HTERT RPE-1 (cell line): ENCODE results near the gene PBX3.

Experiments used
- in situ Hi-C: fragments of 300-500 bp; cut with MboI; formaldehyde crosslinking; loops from 4 replicates; pipeline ENCODE4 v1.14.3; 2020; ENCODE audit warnings: low sequenced_read_pairs

PBX3 gene

DNA sequence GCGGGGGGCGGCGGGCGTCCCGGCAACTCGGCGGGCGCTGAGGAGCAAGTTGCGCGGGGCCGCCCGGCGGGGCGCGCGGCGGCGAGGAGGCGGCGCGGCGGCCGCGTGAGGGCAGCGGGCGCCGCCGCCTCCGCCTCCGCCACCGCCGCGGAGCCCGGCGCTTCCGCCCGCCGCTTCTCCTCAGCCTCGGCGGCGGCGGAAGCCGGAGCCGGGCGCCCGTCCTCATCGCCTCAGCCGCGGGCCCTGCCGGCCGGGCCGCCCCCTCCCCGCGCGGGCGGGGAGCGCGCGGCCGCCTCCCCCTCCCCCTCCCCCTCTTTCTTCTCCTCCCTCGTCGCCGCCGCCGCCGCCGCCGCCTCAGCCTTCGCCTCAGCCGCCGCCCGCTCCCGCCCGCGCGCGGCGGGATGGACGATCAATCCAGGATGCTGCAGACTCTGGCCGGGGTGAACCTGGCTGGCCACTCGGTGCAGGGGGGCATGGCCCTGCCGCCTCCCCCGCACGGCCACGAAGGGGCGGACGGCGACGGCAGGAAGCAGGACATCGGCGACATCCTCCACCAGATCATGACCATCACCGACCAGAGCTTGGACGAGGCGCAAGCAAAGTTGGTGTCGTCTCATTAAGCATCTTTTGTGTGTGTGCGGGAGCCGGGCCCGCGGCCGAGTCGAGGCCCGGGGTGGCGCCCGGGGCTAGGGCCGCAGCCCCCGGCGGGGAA, at the start of gene PBX3:
Gene PBX3, plus strand, starts transcription at position 321 of the 712 bp plus-strand sequence.
- in situ Hi-C loops = no loop called here

DNA sequence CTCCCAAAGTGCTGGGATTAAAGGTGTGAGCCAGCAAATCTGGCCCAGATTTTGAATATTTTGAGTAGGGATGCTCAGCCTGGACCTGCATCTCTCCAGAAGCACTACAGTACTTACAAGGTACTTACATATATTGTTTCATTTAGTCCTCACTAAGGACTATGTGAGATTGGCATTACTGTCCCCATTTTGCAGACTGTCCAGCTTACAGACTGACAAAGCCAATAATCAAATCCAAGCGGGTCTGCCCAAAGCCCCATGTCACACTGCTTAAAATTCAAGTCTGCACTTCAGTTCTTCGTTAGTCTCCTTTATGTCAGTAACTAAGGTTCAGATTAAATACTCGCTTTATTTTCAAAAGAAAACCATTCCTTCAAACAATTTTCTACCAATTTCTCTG, 47.3 kb upstream of the PBX3 start:
- in situ Hi-C loops = no loop called here

DNA sequence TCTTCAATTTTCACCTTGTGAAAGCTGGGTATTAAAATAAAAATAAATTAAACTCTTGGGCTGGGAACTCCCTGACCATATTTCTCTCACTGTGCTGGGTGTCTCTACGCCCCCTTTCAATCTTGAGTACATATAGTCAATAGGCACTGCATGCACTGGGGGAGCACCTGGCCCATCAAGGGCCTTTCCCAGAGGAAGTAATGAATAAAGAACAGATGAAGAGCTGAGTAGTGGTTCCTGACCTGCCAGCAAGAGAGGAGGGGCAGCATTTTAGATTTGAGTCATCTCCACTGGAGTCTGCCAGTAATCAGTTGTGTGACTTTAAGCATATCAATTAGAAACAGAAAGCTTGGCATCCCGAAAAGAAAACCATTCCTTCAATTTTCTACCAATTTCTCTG, 46.4 kb upstream of the PBX3 start:
- in situ Hi-C loops = no loop called here

DNA sequence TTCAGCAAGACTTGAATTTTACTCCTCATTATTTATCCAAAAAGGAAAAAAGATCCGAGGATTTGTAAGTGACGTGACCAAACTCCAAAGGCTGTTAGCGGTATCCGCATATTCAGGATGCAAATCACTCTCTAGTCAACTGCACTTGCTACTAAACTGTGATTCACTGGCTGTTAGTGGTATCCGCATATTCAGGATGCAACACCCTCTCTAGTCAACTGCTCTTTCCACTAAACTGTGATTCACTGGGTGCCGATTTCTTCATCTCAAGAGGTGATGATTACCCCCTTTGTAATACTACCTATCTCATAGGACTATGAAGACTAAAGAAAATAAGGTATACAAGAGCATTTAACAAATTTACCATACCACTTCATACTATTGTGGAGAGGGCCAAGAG, 45.8 kb upstream of the PBX3 start:
- in situ Hi-C loops = no loop called here

DNA sequence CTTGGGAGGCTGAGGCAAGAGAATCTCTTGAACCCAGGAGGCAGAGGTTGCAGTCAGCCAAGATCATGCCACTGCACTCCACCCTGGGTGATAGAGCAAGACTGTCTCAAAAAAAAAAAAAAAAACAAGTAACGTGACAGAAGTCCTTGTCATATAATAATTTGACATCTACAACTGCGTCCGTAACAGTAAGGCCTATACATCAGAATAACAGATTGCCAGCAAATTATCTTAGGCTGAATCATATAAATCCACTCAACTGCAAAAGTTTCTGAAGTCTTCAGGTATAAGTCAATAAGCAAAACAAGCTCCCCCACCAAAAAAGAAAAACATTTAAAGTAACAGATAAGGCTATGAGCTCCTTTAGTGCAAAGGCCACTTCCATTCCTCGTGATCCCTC, 43.5 kb upstream of the PBX3 start:
- in situ Hi-C loops = no loop called here

DNA sequence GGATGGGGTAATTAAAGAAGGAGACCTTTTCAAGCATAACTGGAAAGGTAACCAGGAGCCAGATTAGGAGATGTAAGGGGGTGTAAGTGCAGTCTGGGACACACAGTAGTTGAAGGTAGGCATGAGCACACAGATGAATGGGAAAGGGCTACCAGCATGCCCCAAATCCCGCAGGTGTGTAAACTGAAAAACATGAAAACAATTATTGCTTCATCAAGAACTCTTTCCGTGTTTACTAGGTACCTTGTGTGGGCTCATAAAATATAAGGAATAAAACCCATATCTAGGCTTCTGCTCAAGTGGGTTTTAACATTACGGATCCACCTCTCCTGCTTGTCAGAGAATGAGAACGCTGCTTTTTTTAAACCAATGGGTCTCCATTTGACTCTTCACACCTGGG, 41.3 kb upstream of the PBX3 start:
- in situ Hi-C loops = no loop called here

DNA sequence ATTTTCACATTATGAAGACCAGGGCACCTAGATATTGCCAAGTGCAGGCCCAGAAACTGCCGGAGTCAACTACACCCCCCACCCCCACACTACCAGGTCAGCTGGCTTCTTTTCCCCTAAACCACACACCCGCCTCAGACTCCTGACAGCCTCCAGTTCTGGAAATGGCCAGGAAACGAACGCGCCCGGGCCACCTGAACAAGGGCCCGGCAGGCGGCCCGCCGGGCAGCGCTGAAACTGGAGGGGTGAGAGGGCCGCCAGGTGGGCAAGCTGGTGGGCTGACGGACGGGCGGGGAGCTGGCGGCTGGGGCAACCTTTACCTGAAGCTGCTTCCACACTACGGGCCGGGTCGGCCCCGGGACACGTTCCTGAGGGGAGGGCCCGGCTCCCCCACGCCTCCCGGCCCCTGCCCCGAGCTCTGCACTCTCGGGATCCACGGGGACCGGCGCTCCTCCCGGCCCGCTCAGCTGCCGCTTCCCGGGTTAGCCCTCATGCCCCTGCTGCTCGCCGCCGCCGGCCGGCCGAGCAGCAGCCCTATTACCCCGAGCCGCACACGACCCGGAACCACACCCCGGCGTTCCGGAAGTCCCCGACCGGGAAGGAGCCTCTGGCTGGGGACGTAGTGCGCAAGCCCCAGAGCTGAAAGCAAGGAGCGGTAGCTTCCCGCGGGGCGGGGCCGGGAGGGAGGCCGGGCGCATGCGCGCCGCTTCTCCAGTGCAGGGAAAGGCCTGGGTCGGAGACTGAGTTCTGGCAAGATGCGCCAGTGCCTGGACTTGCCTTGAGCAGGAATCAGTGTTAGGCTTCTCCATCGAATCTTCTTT, 40.3 kb upstream of the PBX3 start, which contains the start of gene MAPKAP1:
Gene MAPKAP1, minus strand, starts transcription at position 558 of the 821 bp plus-strand sequence. CDS start 34,634 bp downstream, outside the sequence.
- in situ Hi-C loops = no loop called here

DNA sequence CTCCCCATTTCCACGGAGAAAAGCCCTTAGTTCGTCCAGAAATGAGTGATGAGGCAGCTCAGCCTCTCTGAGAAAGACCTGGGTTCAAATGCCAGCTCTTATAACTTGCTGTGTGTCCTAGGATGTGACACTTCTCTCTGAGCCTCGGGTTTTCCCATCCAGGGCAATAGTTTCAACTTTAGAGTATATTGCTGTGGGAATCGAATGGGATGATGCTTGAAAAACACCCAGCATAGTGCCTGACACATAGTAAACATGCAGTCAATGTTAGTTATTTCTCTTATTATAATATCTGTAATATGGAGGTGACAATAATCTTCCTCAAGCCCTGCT, 39.7 kb upstream of the PBX3 start:
- in situ Hi-C loops = no loop called here

DNA sequence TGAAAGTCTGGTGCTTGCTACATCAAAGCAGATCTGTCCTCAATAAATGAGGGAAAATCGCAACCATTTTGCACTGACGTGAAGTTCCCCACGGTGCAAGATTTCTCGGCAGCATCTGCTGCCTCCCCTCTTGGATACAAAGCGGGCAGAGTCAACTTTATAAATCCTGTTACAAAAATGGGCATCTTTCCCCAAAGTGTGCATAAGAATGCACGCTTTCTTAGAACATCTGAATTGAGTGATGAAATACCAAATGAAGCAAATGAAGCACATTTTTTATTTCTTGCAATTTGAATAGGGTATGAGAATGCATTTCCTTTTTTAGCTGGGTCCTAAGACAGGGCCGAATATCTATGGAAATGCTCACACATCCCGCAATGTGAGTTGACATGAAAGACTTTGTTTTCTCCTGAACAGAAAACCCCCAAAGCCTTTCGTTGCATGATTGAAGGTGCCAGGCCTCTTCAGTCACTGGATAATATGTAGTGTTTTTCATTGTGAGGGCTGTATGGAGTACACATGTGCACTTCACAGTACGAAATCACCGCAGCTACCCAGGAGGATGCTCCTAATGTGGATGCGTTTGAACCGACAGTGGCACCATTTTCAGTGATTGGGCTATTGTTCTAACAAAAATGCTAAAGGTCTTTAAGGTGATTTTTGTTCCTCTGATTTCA, 20.6 kb upstream of the PBX3 start:
- in situ Hi-C loops = no loop called here

DNA sequence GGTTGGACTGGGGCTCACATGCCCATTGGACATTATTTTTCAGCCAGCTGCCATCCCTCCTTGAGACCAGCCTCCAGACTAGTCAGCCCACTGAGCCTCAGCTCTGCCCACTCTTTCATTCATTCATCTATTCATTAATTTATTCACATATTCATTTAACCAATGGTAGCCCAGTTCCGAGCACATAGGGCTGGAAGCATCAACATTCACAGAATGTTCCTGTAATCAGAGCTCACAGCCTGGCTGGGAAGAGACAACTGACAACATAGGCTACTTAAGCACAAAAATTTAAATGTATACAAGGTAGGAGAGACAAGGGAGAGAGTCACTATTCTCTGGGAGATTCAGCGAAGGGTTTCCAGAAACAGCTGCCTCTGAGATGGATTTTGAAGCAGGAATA, 17.0 kb upstream of the PBX3 start:
- in situ Hi-C loops = no loop called here

DNA sequence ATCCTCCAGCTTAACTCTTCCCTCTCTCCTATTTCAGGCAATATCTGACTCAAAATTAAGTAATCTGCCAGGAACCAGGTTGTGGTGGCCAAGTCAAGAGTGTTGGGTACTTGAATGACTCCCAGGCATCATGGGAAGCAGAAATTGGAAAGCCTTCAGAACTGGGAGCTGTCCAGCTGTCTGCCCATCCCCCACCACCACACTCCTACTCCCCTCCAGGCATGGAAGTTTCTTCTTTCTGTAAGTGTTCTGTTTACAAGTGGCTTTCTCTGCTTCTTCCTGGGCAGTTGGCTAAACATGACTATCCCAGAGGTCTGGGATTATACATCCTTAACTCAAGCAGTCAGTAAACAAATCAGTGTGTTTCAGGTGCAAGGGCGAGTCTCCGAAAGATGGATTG, 14.6 kb upstream of the PBX3 start:
- in situ Hi-C loops = no loop called here

DNA sequence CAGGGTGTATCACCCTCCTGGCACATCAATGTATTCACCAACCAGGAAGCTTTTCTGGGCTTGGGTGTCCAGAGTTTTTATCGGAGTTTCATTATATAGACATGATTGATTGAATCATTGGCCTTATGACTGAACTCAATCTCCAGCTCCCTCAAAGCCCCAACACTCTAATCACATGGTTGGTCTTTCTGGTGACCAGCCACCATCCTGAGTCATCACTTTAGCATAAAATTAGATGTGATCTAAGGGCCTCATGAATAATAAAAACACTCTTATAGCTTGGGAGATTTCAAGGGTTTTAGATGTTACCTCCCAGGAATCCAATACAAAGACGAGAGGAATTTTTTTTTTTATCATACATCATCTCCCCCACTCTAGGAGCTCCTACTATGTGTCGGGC, 7.7 kb upstream of the PBX3 start:
- in situ Hi-C loops = no loop called here

DNA sequence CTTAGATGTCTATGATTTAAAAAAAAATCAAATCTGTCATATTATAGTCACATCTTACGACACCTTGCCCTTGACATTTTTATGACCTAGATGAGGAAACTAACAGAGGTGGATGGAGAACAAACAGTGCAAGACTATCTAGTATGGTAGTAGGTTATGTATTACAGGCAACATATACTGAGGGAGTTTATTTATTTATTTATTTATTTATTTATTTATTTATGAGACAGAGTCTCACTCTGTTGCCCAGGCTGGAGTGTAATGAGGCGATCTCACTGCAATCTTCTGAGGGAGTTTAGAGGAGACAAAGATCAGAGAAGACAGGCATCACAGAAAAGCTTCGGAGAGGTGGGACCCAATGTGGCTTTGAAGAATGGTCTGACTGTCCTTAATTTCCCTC, 4.5 kb upstream of the PBX3 start:
- in situ Hi-C loops = no loop called here

DNA sequence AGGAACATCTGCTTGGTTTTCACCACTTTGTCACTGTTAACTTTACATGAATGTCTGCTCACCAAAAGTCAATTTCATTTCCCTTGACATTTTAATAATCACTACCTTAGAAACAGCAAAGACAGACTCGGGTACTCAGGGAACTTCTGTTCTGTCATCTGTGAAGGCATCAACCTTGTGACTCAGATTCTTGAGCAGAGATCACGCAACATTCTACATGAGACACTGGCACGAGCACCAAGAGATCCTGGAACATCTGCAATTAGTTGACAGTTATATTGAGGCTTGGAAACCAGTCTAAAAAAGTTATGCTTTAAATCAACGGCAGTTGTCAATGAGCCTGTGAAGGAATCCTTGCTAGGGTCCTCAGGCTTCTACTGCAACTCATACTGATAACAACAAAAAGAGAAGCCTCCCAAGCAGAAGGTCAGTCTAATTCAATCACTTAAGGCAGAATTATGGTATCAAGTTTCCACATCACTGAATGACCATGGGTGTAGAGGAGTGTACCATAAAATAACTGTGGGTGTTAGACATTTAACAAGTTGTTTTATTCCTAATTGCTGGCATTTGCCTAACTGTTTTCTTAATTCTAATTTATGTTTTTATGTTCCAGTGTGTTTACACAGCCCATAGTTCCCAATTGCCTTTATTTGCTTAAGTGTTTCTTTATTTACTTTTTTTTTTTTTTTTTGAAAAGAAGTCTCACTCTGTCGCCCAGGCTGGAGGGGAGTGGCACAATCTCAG, 3.3 kb upstream of the PBX3 start:
- in situ Hi-C loops = no loop called here

DNA sequence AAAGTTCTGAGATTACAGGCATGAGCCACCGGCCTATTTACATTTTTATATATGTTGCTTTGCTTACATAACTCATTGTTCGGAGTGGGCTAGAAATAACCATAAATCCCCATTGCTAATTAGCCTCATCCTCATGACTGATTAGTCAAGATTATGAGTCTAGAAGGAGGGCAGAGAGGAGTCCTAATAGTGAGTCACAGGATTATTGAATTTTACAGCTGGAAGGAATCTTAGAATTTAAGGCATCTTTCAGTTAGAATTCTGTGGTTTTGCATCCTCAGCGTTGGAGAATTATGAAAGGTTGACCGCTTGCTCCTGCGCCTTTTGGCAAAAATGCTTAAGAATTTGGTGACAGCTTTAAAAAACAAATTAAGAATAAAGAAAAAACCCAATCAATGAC, 2.6 kb upstream of the PBX3 start:
- in situ Hi-C loops = no loop called here

DNA sequence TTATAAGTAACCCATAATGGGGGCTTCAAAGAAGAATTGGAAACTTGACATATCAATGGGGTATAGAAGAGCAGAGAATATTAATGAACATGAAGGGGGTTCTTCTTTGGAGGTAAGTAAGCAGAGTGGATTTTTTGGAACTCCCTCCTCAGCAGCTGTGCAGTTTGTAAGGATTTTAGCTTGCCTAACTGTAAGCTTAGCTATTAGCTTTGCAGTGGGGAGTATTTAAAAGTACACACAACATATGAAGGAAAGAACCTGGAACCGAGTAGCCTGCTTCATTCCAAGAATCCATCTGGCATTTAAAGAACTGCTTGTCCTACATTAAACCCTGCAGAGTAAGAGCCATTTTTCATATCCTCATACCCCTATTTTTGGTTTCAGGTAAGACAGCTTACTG, 2.2 kb upstream of the PBX3 start:
- in situ Hi-C loops = no loop called here

DNA sequence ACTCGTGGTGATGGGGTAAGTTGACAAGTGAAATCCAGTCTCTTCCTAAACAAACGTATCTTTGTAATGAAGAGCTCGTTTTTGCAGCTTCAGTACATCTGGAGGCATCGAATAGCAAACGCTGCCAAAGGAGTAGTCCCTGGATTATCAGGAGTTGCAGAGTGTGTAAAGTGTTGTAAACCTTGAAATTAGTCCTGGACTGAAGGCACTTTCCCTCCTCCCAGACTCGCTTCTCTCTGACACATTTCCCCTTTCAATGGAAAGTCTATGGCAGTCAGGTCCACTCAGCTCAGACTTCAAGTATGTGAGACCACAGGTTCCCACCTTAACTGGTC, 1.5 kb upstream of the PBX3 start:
- in situ Hi-C loops = no loop called here

DNA sequence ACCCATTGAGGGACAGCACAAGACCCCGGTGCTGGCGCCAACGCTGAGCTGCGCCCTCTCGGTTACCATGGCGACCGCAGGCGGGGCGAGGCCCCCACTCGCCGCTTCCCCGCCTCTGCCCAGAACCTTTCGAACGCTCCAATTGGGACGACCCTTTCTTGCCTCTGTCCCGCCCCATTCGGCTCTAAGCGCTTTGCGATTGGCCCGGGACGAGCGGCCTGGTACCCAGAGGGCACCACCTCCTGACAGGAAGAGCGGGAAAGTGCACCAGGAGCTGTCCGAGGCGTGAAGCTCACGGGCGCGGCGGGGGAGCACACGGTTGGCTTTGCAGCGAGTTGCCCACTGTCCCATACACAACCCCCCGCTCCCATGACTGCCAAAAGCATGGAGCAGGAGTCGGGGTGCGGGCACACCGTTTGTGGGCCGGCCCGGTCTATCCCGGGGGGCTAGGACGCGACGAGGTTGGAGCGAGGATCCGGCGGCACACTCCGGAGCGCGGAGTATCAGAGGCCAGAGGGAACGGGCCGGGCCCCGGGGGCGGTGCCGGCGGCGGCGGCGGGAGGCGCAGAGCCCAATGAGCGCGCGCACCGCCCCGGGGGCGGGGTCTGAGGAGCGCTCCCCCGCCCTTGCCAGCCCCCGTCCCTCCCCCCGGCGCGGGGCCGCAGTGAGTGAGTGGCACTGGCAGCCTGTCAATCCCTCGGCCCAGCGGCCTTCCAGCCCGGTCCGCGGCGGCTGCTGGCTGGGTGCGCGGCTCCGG, 978 bp upstream of the PBX3 start:
- in situ Hi-C loops = no loop called here

DNA sequence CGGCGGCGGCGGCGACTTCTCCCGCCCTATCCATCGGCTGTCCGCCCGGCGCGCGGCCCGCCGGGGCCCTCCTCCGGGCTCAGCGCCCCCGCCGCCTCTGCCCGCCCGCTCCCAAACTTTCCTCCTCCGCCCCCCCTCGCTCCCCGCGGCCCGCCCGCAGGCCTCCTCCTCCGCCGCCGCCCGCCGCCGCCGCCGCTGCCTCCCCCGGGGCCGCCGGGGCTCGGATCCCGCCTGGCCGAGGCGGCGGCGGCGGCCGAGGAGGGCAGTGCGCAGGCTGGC, 460 bp upstream of the PBX3 start:
- in situ Hi-C loops = no loop called here

DNA sequence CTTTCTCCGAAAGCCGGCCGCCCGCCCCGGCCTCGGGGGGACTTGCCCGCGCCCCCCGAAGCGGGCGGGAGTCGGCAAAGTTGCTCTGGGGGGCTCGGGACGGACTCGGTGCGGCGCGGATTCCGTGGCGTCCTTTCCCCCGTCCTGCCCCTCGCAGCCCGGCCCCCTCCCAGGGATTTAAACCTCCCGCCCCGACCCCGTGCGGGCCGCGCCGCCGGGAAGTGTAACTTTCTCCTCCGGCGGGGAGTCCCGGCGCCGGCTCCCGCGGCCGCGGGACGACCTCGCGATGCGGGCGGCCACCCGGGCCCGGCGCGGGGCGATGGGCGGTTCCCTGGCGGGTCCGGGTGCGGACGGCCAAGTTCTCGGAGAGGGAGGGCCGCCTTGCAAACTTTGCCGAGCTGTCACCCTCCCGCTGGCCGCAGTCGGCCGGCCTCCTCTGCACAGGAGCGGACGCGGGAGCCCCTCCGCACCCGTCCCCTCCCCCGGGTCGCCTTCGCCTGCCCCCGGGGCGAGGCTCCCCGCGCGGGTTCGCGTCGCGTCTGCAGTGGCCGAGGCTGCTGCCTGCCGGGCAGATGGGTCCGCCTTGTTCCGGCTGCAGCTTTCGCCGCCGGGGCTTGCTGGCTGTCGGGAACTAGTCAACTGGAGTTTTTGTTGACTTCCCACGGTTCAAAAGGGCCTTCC, 732 bp downstream of the PBX3 start:
- in situ Hi-C loops = no loop called here
